ENCODE measurements around the gene TUBA3D. TPM values are rescaled to one million over a fixed set of nuclear protein-coding genes. Genes with fewer than 3 reads are reported as not detected.
"Not testable (repeated sequence)": the region's sequence is repeated elsewhere in the genome, so short reads cannot be mapped to it uniquely, and the experiment has no call there.

The TUBA3D gene
- total RNA-seq, 1 experiment from 2014 or later: not detected

GRCh38 chr2:131509615-131510014 is 33.7 kb downstream of the TUBA3D start:
- Mint-ChIP-seq H3K27me3 (ENCODE audit: insufficient read depth, unreplicated experiment) (no peaks in the 10 kb centered on the region), H3K27ac (ENCODE audit: low read depth, unreplicated experiment) (no peak overlapping the region), H3K4me1 (ENCODE audit: insufficient read depth, unreplicated experiment) (no peaks in the 10 kb centered on the region), H3K9me3 (ENCODE audit: unreplicated experiment) (no peaks in the 10 kb centered on the region), H3K36me3 (ENCODE audit: insufficient read depth, unreplicated experiment) (peaks cover 53% of the 10 kb centered on the region), H3K4me3 (ENCODE audit: unreplicated experiment) (no peak overlapping the region)
- DNase-seq (ENCODE audit: unreplicated experiment): no peak
- POLR2A ChIA-PET: no interaction called here
- TF ChIP-seq CTCF (IDR thresholded peaks at IDR 0.05; ENCODE audit: unreplicated experiment): no peak
- CTCF ChIA-PET: interaction anchor here (0.7 kb wide), 1 partner anchor 1329 kb away, joined by 4 read pairs; no protein-coding TSS in a partner anchor
- BruUV-seq (replicated peaks): no TSS peak
- intact Hi-C loops (cut with micrococcal nuclease): no loop called here

GRCh38 chr2:131511291-131511968 is 35.5 kb downstream of the TUBA3D start:
- intact Hi-C loops (cut with micrococcal nuclease); H3K4me1 Mint-ChIP-seq (ENCODE audit: insufficient read depth, unreplicated experiment); H3K27ac Mint-ChIP-seq (ENCODE audit: low read depth, unreplicated experiment); CTCF ChIA-PET; H3K9me3 Mint-ChIP-seq (ENCODE audit: unreplicated experiment); BruUV-seq (replicated peaks); H3K4me3 Mint-ChIP-seq (ENCODE audit: unreplicated experiment); H3K27me3 Mint-ChIP-seq (ENCODE audit: insufficient read depth, unreplicated experiment); DNase-seq (ENCODE audit: unreplicated experiment); POLR2A ChIA-PET: not testable (repeated sequence)
- peaks cover 36% of the 10 kb centered on the region for H3K36me3 Mint-ChIP-seq (ENCODE audit: insufficient read depth, unreplicated experiment)

DNA sequence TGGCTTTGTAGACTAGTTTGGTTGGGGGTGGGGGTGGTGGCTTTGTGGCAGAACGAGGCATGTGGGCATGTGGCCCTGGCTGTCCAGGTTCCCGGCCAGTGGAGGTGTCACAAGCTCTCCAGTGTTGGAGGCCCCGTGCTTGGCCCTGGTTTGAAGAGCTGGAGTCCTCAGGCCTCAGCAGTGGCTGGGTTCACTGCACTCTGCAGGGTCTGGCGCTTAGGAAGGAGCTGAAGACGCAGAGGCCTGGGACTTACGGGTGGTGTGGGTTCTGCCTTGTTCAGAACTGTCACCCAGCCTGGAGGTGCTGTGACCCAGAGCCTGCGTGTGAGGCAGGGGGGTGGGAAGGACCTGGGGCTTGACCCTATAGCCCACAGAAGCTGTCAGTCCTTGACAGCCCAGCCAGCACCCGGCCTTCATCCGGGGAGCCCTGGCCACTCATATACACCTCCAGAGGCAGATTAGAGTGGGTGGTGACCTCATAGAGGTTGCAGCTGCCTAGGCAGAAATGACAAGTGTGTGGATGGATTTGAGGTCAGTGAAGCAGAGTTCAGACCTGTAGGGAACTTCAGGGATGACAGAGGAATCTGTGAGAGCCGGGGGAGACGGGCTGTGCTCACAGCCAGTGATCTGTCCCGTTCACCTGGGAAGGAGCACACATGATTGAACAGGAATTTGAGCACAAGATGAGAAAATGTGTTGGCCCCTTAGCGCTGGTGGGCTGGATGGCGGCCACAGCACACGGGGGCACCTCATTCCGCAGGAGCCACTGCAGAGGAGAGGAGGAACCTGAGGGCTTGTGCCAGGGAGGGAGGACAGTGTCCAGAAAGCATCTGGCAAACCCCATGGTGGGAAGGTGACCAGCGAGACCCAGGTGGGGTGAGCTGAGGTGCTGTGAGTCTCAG is 36.3 kb downstream of the TUBA3D start:
- intact Hi-C loops (cut with micrococcal nuclease); POLR2A ChIA-PET; H3K4me1 Mint-ChIP-seq (ENCODE audit: insufficient read depth, unreplicated experiment); H3K27me3 Mint-ChIP-seq (ENCODE audit: insufficient read depth, unreplicated experiment); CTCF ChIA-PET; BruUV-seq (replicated peaks); DNase-seq (ENCODE audit: unreplicated experiment); H3K27ac Mint-ChIP-seq (ENCODE audit: low read depth, unreplicated experiment); H3K9me3 Mint-ChIP-seq (ENCODE audit: unreplicated experiment); H3K4me3 Mint-ChIP-seq (ENCODE audit: unreplicated experiment): not testable (repeated sequence)
- H3K36me3 Mint-ChIP-seq (ENCODE audit: insufficient read depth, unreplicated experiment): peaks cover 30% of the 10 kb centered on the region

DNA sequence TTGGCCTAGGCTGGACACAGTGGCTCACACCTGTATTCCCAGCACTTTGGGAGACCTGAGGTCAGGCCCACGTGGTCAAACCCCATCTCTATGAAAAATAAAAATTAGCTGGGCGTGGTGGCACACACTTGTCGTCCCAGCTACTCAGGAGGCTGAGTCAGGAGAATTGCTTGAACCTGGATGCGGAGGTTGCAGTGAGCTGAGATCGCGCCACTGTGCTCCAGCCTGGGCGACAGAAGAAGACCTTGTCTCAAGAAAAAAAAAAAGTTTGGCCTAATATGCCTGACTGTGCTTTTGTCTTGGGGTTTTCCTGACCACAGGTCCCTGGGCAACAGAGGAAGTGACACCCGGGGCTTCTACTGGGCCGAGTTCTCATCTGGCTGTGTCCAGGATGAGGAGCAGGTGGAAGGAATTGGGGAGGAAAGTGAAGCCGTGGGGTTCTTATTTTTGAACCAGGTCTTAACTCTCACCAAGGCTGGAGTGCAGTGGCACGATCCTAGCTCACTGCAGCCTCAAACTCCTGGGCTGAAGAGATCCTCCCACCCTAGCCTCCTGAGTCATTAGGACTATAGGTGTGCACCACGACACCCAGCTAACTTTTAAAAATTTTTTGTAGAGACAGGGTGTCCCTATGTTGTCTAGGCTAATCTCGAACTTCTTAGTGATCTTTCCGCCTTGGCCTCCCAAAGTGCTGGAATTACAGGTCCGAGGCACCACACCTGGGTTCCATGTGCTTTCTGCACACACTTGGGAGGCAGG is 38.7 kb downstream of the TUBA3D start:
- BruUV-seq (replicated peaks); DNase-seq (ENCODE audit: unreplicated experiment); POLR2A ChIA-PET; CTCF ChIA-PET; intact Hi-C loops (cut with micrococcal nuclease); H3K4me1 Mint-ChIP-seq (ENCODE audit: insufficient read depth, unreplicated experiment); H3K27ac Mint-ChIP-seq (ENCODE audit: low read depth, unreplicated experiment); H3K9me3 Mint-ChIP-seq (ENCODE audit: unreplicated experiment); H3K4me3 Mint-ChIP-seq (ENCODE audit: unreplicated experiment); H3K27me3 Mint-ChIP-seq (ENCODE audit: insufficient read depth, unreplicated experiment): not testable (repeated sequence)
- peaks cover 23% of the 10 kb centered on the region for H3K36me3 Mint-ChIP-seq (ENCODE audit: insufficient read depth, unreplicated experiment)

GRCh38 chr2:131515235-131515634 is 39.3 kb downstream of the TUBA3D start:
- CTCF ChIA-PET; H3K9me3 Mint-ChIP-seq (ENCODE audit: unreplicated experiment); BruUV-seq (replicated peaks); intact Hi-C loops (cut with micrococcal nuclease); H3K4me1 Mint-ChIP-seq (ENCODE audit: insufficient read depth, unreplicated experiment); H3K27ac Mint-ChIP-seq (ENCODE audit: low read depth, unreplicated experiment); DNase-seq (ENCODE audit: unreplicated experiment); POLR2A ChIA-PET; H3K4me3 Mint-ChIP-seq (ENCODE audit: unreplicated experiment); H3K27me3 Mint-ChIP-seq (ENCODE audit: insufficient read depth, unreplicated experiment): not testable (repeated sequence)
- H3K36me3 Mint-ChIP-seq (ENCODE audit: insufficient read depth, unreplicated experiment): peaks cover 20% of the 10 kb centered on the region
